ENCODE results near the gene FAM187B.
"Not testable (repeated sequence)": the region's sequence is repeated elsewhere in the genome, so short reads cannot be mapped to it uniquely, and the experiment has no call there.

The FAM187B gene

GRCh38 chr19:35262101-35262761, 33.7 kb upstream of the FAM187B start:
- no peak for DNase-seq (ENCODE audit: low read depth, low spot score)

- no peak for DNase-seq (ENCODE audit: low read depth, low spot score)
These were observed 33.0 kb upstream of the FAM187B start for GRCh38 chr19:35261356-35262100.

GRCh38 chr19:35260694-35261304, 32.3 kb upstream of the FAM187B start:
- no peak for DNase-seq (ENCODE audit: low read depth, low spot score)

- no peak for DNase-seq (ENCODE audit: low read depth, low spot score)
These were observed 28.5 kb upstream of the FAM187B start for GRCh38 chr19:35257113-35257461.

- no peak for DNase-seq (ENCODE audit: low read depth, low spot score)
These were observed 28.0 kb upstream of the FAM187B start for GRCh38 chr19:35256566-35256965.

GRCh38 chr19:35254341-35255297, 26.1 kb upstream of the FAM187B start:
- no peak for DNase-seq (ENCODE audit: low read depth, low spot score)

GRCh38 chr19:35253316-35254286, 25.1 kb upstream of the FAM187B start:
- no peak for DNase-seq (ENCODE audit: low read depth, low spot score)

GRCh38 chr19:35251456-35251855, 22.9 kb upstream of the FAM187B start:
- no peak for DNase-seq (ENCODE audit: low read depth, low spot score)

GRCh38 chr19:35249848-35250711, 21.5 kb upstream of the FAM187B start:
- no peak for DNase-seq (ENCODE audit: low read depth, low spot score)

- no peak for DNase-seq (ENCODE audit: low read depth, low spot score)
These were observed 20.8 kb upstream of the FAM187B start for GRCh38 chr19:35249146-35249847.

- DNase-seq (ENCODE audit: low read depth, low spot score), result peak; percentile 44
These were observed 20.0 kb upstream of the FAM187B start, which contains the start of gene LSR for GRCh38 chr19:35248310-35249145. Gene LSR (plus strand): TSS chr19:35249002. CDS start chr19:35249023, 21 bp downstream.

- peak; percentile 33 for DNase-seq (ENCODE audit: low read depth, low spot score)
These were observed 19.2 kb upstream of the FAM187B start for GRCh38 chr19:35247526-35248309.

- DNase-seq (ENCODE audit: low read depth, low spot score), result no peak
These were observed 18.0 kb upstream of the FAM187B start for GRCh38 chr19:35246466-35247092.

- DNase-seq (ENCODE audit: low read depth, low spot score), result no peak
These were observed 12.9 kb upstream of the FAM187B start for GRCh38 chr19:35241417-35241816.

- DNase-seq (ENCODE audit: low read depth, low spot score), result no peak
These were observed 11.8 kb upstream of the FAM187B start for GRCh38 chr19:35240327-35240726.

- DNase-seq (ENCODE audit: low read depth, low spot score), result not testable (repeated sequence)
These were observed 11.1 kb upstream of the FAM187B start for GRCh38 chr19:35239597-35239996.

Data from activated naive CD8-positive, alpha-beta T cell treated with anti-CD3 and anti-CD28 coated beads, Interleukin-2, amount 50 U/mL, for 16 hours (primary cell).